Liver (tissue), 9 donors: Measurements from ENCODE around the gene B4GALT3. TPM values are rescaled to one million over a fixed set of nuclear protein-coding genes. Genes with fewer than 3 reads are reported as not detected.

Experiments used
- DNase-seq: peaks from one replicate; pipeline ENCODE4 v3.0.0-alpha.2; 2017; ENCODE audit warnings: low spot score
- H3K27ac ChIP-seq, 2 donors: one replicate each; pipeline ENCODE4 v1.7.0; 2013; ENCODE audit warnings: inconsistent platforms in 2 of 2, low read length in 2 of 2, control low read depth in 1 of 2, low read depth in 1 of 2, mild to moderate bottlenecking in 1 of 2
- H3K27me3 ChIP-seq, 4 donors: one replicate each; pipeline versions ENCODE4 v1.6.1 to v1.7.0; 2013; ENCODE audit warnings: low read length in 3 of 4, inconsistent platforms in 1 of 4, mild to moderate bottlenecking in 1 of 4, moderate library complexity in 1 of 4; ENCODE audit not compliant: control insufficient read depth in 4 of 4, insufficient read depth in 4 of 4
- H3K36me3 ChIP-seq, 4 donors: one replicate each; pipeline versions ENCODE4 v1.6.1 to v1.7.0; 2013; ENCODE audit warnings: low read length in 3 of 4, mild to moderate bottlenecking in 3 of 4, low read depth in 1 of 4, moderate library complexity in 1 of 4; ENCODE audit not compliant: control insufficient read depth in 4 of 4, insufficient read depth in 3 of 4
- H3K4me1 ChIP-seq, 4 donors: one replicate each; pipeline versions ENCODE4 v1.6.1 to v1.7.0; 2013; ENCODE audit warnings: low read length in 3 of 4, mild to moderate bottlenecking in 3 of 4, moderate library complexity in 1 of 4; ENCODE audit not compliant: control insufficient read depth in 4 of 4, insufficient read depth in 4 of 4
- H3K4me3 ChIP-seq, 3 donors: one replicate each; pipeline versions ENCODE4 v1.6.1 to v1.7.0; 2013; ENCODE audit warnings: low read length in 3 of 3, control low read depth in 1 of 3, low read depth in 1 of 3, mild to moderate bottlenecking in 1 of 3
- H3K9ac ChIP-seq, 2 donors: one replicate each; pipeline ENCODE4 v1.7.0; 2013; ENCODE audit warnings: low read length in 2 of 2, mild to moderate bottlenecking in 2 of 2, moderate library complexity in 2 of 2, control low read depth in 1 of 2, low read depth in 1 of 2
- H3K9me3 ChIP-seq, 4 donors: one replicate each; pipeline versions ENCODE4 v1.6.1 to v1.7.0; 2013; ENCODE audit warnings: low read length in 3 of 4; ENCODE audit not compliant: control insufficient read depth in 4 of 4
- ATF3 ChIP-seq: IDR thresholded peaks from 2 replicates; pipeline ENCODE4 v1.6.1; 2016; ENCODE audit warnings: antibody characterized with exemption
- CTCF ChIP-seq: fragments of 150-350 bp; IDR thresholded peaks from 2 replicates; pipeline ENCODE4 v1.5.1; 2017; ENCODE audit warnings: improper control_type of control experiment, low read depth, low read length; ENCODE audit not compliant: missing input control
- EGR1 ChIP-seq, 2 donors: IDR thresholded peaks; 2 replicates each; pipeline ENCODE4 v1.6.1; 2016 to 2018; ENCODE audit warnings: antibody characterized with exemption in 2 of 2, low read depth in 2 of 2
- FOXA1 ChIP-seq: IDR thresholded peaks from 2 replicates; pipeline ENCODE4 v1.6.1; 2016; ENCODE audit warnings: antibody characterized with exemption
- FOXA2 ChIP-seq: IDR thresholded peaks from 2 replicates; pipeline ENCODE4 v1.6.1; 2016; ENCODE audit warnings: antibody characterized with exemption
- GABPA ChIP-seq, 2 donors: IDR thresholded peaks in 1 of 2; conservative IDR thresholded peaks in 1 of 2; 2 replicates each; pipeline ENCODE4 v1.6.1; 2016; ENCODE audit warnings: antibody characterized with exemption in 2 of 2, mild to moderate bottlenecking in 1 of 2, moderate library complexity in 1 of 2
- HNF4A ChIP-seq, 2 donors: conservative IDR thresholded peaks; 2 replicates each; pipeline ENCODE4 v1.6.1; 2016; ENCODE audit warnings: antibody characterized with exemption in 2 of 2, mild to moderate bottlenecking in 2 of 2
- HNF4G ChIP-seq: IDR thresholded peaks from 2 replicates; pipeline ENCODE4 v1.6.1; 2016; ENCODE audit warnings: antibody characterized with exemption
- JUND ChIP-seq, 2 donors: IDR thresholded peaks; 2 replicates each; pipeline ENCODE4 v1.6.1; 2016; ENCODE audit warnings: antibody characterized with exemption in 2 of 2
- NR2F2 ChIP-seq: IDR thresholded peaks from 2 replicates; pipeline ENCODE4 v1.6.1; 2016; ENCODE audit warnings: antibody characterized with exemption
- RAD21 ChIP-seq, 2 donors: IDR thresholded peaks; 2 replicates each; pipeline ENCODE4 v1.6.1; 2016; ENCODE audit warnings: antibody characterized with exemption in 2 of 2, mild to moderate bottlenecking in 2 of 2
- REST ChIP-seq: IDR thresholded peaks from 2 replicates; pipeline ENCODE4 v1.6.1; 2016; ENCODE audit warnings: antibody characterized with exemption, mild to moderate bottlenecking
- RXRA ChIP-seq, 2 donors: IDR thresholded peaks; 2 replicates each; pipeline ENCODE4 v1.6.1; 2017 to 2018; ENCODE audit warnings: antibody characterized with exemption in 2 of 2, mild to moderate bottlenecking in 1 of 2
- SP1 ChIP-seq: IDR thresholded peaks from 2 replicates; pipeline ENCODE4 v1.6.1; 2018; ENCODE audit warnings: antibody characterized with exemption, mild to moderate bottlenecking
- TAF1 ChIP-seq: conservative IDR thresholded peaks from 2 replicates; pipeline ENCODE4 v1.6.1; 2016; ENCODE audit warnings: antibody characterized with exemption, mild to moderate bottlenecking
- YY1 ChIP-seq: IDR thresholded peaks from 2 replicates; pipeline ENCODE4 v1.6.1; 2016; ENCODE audit warnings: antibody characterized with exemption, mild to moderate bottlenecking
- ZBTB33 ChIP-seq: IDR thresholded peaks from 2 replicates; pipeline ENCODE4 v1.6.1; 2016; ENCODE audit warnings: antibody characterized with exemption
- WGBS: extraction: QIAGEN DNeasy Blood & Tissue Kit; methylation state at CpG from one replicate; pipeline ENCODE4 v1.1.7; 2013; 5-methylcytosine and 5-hydroxymethylcytosine counted together
- polyA plus RNA-seq, 2 donors: library from polyadenylated mRNA; stranded (reverse) in 1 of 2; unstranded in 1 of 2; fragments of 200-250 nt in 1 of 2; fragments of >200 nt in 1 of 2; fragmentation: Nextera tagmentation in 1 of 2; extraction: Ambion mirVana in 1 of 2; gene quantifications; one replicate each; pipeline versions ENCODE4 v1.2.1 to v1.2.3, GENCODE V29; 2013 to 2015
- total RNA-seq, 2 donors: library from RNA; depleted of rRNA; stranded (reverse); fragments of >200 nt; gene quantifications; one replicate each; pipeline ENCODE4 v1.2.3, GENCODE V29; 2014
- TF ChIP-seq, protein P1 (sequence below): IDR thresholded peaks from 2 replicates; pipeline ENCODE4 v1.6.1; 2016; ENCODE audit warnings: antibody characterized with exemption
- donor health status: healthy.
- donor health status: healthy.
- donor health status: healthy.
- donor health status: healthy.
- donor health status: healthy.

Gene B4GALT3
- total and polyA plus RNA-seq, 4 donors = 13.1 to 23.8 (median 14.7) TPM

DNA sequence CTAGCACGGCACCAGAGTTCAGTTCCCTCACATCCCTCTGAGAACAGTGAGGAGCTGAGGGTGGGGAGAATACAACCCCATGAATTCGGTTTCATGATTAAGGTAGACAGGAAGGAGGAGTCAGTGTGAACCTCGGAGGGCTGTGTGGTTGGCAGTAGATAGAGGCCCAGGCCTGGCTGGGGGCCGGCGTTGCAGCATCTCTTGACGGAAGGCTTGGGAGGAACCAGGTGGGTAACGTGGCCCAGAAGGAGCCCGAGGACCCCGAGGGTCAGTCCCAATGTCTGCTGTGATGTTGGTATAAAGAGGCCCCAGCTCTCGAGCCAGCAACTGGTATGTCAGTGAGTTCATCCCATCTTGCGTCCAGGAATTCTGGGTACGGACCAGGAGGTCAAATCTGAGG is 5.6 kb downstream of the B4GALT3 start:
- no peaks in the 10 kb centered on the region for H3K27me3 ChIP-seq
- DNase-seq = no peak
- H3K4me1 ChIP-seq = peaks cover 4 to 28% (median 24%) of the 10 kb centered on the region in 4 donors
- H3K4me3 ChIP-seq = no peak overlapping the region
- WGBS = 88% methylated on average over 12 of the region's 12 CpGs
- no peak for TF ChIP-seq FOXA1
- TF ChIP-seq TAF1 = no peak
- TF ChIP-seq SP1 = no peak
- TF ChIP-seq HNF4A (conservative IDR thresholded peaks at IDR 0.05) = no peak
- no peak for TF ChIP-seq HNF4G
- no peak for TF ChIP-seq RAD21 (IDR thresholded peaks at IDR 0.05)
- no peak for TF ChIP-seq ATF3
- TF ChIP-seq EGR1 (IDR thresholded peaks at IDR 0.05; ENCODE audit: low read depth in 2 of 2) = no peak
- no peak for TF ChIP-seq JUND (IDR thresholded peaks at IDR 0.05)
- no peak for TF ChIP-seq CTCF
- TF ChIP-seq FOXA2 = no peak
- no peak for TF ChIP-seq RXRA (IDR thresholded peaks at IDR 0.05)
- TF ChIP-seq REST = no peak
- no peak for TF ChIP-seq YY1
- no peak for TF ChIP-seq GABPA (IDR thresholded peaks at IDR 0.05 in 1 of 2, conservative IDR thresholded peaks at IDR 0.05 in 1 of 2)
- no peak for TF ChIP-seq NR2F2
- no peak for TF ChIP-seq ZBTB33
- H3K27ac ChIP-seq = no peak overlapping the region
- H3K36me3 ChIP-seq = peaks cover 2 to 46% (median 31%) of the 10 kb centered on the region in 4 donors
- no peaks in the 10 kb centered on the region for H3K9me3 ChIP-seq
- no peak overlapping the region for H3K9ac ChIP-seq

DNA sequence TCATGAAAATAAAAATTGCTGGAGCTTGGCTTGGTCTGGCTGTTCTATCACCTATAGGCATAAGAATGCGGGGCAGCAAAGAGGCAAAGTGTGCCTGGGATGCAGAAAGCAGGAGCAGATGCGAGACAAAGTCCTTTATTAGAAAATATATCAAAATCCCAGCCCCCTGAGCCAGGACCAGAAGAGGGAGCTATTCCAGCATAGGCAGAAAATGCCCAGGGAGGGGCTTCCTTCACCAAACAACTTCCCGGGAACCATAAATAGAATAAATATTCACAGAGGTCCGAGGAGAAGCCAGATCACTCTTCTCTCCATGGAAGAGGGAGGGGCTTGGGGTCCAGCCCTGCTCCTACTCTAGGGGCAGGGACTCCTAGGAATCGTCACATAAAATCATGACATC is 6.1 kb downstream of the B4GALT3 start:
- 73% methylated on average over 5 of the region's 5 CpGs for WGBS
- Histone ChIP-seq H3K4me1 (peaks cover 4 to 28% (median 22%) of the 10 kb centered on the region in 4 donors), H3K36me3 (peaks cover 2 to 46% (median 31%) of the 10 kb centered on the region in 4 donors), H3K27ac (no peak overlapping the region), H3K9ac (no peak overlapping the region), H3K27me3 (no peaks in the 10 kb centered on the region), H3K9me3 (no peaks in the 10 kb centered on the region), H3K4me3 (no peak overlapping the region)
- TF ChIP-seq, protein P1, sequence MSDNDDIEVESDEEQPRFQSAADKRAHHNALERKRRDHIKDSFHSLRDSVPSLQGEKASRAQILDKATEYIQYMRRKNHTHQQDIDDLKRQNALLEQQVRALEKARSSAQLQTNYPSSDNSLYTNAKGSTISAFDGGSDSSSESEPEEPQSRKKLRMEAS = no peak
- TF ChIP-seq ZBTB33 = no peak
- DNase-seq = no peak
